ENCODE results near the gene COLGALT1.

- TF ChIP-seq POLR2A (IDR thresholded peaks at IDR 0.05; ENCODE audit: control extremely low read depth in 1 of 2, low read depth in 2 of 2, low read length in 2 of 2): no peak
- no peak for TF ChIP-seq EP300 (IDR thresholded peaks at IDR 0.05; ENCODE audit: borderline replicate concordance in 1 of 2, low read depth in 2 of 2, low read length in 2 of 2)
- TF ChIP-seq, protein P1, sequence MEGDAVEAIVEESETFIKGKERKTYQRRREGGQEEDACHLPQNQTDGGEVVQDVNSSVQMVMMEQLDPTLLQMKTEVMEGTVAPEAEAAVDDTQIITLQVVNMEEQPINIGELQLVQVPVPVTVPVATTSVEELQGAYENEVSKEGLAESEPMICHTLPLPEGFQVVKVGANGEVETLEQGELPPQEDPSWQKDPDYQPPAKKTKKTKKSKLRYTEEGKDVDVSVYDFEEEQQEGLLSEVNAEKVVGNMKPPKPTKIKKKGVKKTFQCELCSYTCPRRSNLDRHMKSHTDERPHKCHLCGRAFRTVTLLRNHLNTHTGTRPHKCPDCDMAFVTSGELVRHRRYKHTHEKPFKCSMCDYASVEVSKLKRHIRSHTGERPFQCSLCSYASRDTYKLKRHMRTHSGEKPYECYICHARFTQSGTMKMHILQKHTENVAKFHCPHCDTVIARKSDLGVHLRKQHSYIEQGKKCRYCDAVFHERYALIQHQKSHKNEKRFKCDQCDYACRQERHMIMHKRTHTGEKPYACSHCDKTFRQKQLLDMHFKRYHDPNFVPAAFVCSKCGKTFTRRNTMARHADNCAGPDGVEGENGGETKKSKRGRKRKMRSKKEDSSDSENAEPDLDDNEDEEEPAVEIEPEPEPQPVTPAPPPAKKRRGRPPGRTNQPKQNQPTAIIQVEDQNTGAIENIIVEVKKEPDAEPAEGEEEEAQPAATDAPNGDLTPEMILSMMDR (IDR thresholded peaks at IDR 0.05; ENCODE audit: control extremely low read depth in 1 of 3, insufficient read depth in 1 of 3, low read depth in 1 of 3, low read length in 3 of 3): no peak
- TF ChIP-seq, protein P2, sequence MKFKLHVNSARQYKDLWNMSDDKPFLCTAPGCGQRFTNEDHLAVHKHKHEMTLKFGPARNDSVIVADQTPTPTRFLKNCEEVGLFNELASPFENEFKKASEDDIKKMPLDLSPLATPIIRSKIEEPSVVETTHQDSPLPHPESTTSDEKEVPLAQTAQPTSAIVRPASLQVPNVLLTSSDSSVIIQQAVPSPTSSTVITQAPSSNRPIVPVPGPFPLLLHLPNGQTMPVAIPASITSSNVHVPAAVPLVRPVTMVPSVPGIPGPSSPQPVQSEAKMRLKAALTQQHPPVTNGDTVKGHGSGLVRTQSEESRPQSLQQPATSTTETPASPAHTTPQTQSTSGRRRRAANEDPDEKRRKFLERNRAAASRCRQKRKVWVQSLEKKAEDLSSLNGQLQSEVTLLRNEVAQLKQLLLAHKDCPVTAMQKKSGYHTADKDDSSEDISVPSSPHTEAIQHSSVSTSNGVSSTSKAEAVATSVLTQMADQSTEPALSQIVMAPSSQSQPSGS (IDR thresholded peaks at IDR 0.05; ENCODE audit: low read length): no peak
- TF ChIP-seq SP1 (IDR thresholded peaks at IDR 0.05; ENCODE audit: low read depth, low read length): no peak
- TF ChIP-seq SUZ12 (IDR thresholded peaks at IDR 0.05; ENCODE audit: low read length): no peak
- TF ChIP-seq SIX5 (IDR thresholded peaks at IDR 0.05; ENCODE audit: low read depth, low read length): no peak
- TF ChIP-seq TEAD4 (IDR thresholded peaks at IDR 0.05; ENCODE audit: low read depth, low read length): no peak
- TF ChIP-seq TCF12 (IDR thresholded peaks at IDR 0.05; ENCODE audit: low read depth, low read length): no peak
- no peak for TF ChIP-seq ZNF274 (IDR thresholded peaks at IDR 0.05; ENCODE audit: borderline replicate concordance, extremely low read depth, low read length)
- no peak for TF ChIP-seq JUN (IDR thresholded peaks at IDR 0.05; ENCODE audit: low read depth, low read length)
Observed at GRCh38 chr19:17557466-17557865, 2.0 kb downstream of the COLGALT1 start.
